ENCODE data around the gene ESYT1. TPM values are rescaled to one million over a fixed set of nuclear protein-coding genes. Genes with fewer than 3 reads are reported as not detected.

ESYT1 gene
- total and polyA plus RNA-seq, 9 of the 15 experiments (the other 6 are each of a cell fraction or from before 2014, with no cell fraction given) = 132 to 420 (median 164) TPM

DNA sequence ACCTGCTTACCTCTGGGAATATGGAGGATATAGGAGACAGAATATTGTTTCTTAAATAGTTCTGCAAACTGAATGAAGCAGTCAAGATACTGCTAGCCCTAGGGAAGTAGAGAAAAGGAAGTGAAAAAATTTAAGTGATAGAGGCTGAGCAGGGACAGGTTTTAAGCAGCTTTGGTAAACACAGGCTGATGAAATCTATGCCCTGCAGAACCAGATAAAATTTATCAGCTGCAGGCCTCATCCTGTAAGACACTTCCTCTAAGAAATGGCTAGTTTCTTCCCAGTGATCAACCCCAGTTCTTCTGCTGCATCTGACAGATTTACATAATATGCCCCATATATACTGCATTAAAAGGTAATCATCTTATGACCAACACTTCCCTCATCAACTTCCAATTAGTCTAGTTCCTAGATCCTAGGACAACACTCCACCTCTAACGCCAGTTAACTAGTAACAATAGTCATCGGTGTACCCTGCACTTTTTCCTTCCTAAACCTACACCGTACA lies 1.3 kb upstream of the ESYT1 start (continued):
- TF ChIP-seq BCOR (IDR thresholded peaks at IDR 0.05) (peak; percentile 12; the same call in 1 of the 2 replicates), ZZZ3 (IDR thresholded peaks at IDR 0.05) (no peak), ILF3 (IDR thresholded peaks at IDR 0.05; ENCODE audit: borderline replicate concordance) (0 out of 2 replicates have a peak, but pooled peaks have one; percentile 82), STAG1 (CRISPR knock-in tag; IDR thresholded peaks at IDR 0.05; ENCODE audit: borderline replicate concordance) (no peak), ZNF282 (CRISPR knock-in tag; IDR thresholded peaks at IDR 0.05) (no peak), ZNF311 (CRISPR knock-in tag; IDR thresholded peaks at IDR 0.05) (no peak), RFX7 (CRISPR knock-in tag; IDR thresholded peaks at IDR 0.05) (no peak), NELFE (IDR thresholded peaks at IDR 0.05; ENCODE audit: insufficient read depth, insufficient read length) (no peak), DDX20 (tag; IDR thresholded peaks at IDR 0.05; ENCODE audit: low read depth) (no peak; the same call in 1 of the 2 replicates), SRSF7 (optimal IDR thresholded peaks at IDR 0.05; ENCODE audit: low read depth, low read length) (no peak), ZNF644 (tag; IDR thresholded peaks at IDR 0.05; ENCODE audit: low read depth) (no peak), JUND (IDR thresholded peaks at IDR 0.05; ENCODE audit: borderline replicate concordance, low read depth, low read length) (peak; percentile 80), JUND (tag; IDR thresholded peaks at IDR 0.05; ENCODE audit: borderline replicate concordance, low read depth, low read length) (peak; percentile 74; the same call in 1 of the 3 replicates), ELF1 (tag; IDR thresholded peaks at IDR 0.05) (no peak)
- TF ChIP-seq, protein P1, sequence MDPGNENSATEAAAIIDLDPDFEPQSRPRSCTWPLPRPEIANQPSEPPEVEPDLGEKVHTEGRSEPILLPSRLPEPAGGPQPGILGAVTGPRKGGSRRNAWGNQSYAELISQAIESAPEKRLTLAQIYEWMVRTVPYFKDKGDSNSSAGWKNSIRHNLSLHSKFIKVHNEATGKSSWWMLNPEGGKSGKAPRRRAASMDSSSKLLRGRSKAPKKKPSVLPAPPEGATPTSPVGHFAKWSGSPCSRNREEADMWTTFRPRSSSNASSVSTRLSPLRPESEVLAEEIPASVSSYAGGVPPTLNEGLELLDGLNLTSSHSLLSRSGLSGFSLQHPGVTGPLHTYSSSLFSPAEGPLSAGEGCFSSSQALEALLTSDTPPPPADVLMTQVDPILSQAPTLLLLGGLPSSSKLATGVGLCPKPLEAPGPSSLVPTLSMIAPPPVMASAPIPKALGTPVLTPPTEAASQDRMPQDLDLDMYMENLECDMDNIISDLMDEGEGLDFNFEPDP (CRISPR knock-in tag; IDR thresholded peaks at IDR 0.05) = no peak
- TF ChIP-seq, protein P2, sequence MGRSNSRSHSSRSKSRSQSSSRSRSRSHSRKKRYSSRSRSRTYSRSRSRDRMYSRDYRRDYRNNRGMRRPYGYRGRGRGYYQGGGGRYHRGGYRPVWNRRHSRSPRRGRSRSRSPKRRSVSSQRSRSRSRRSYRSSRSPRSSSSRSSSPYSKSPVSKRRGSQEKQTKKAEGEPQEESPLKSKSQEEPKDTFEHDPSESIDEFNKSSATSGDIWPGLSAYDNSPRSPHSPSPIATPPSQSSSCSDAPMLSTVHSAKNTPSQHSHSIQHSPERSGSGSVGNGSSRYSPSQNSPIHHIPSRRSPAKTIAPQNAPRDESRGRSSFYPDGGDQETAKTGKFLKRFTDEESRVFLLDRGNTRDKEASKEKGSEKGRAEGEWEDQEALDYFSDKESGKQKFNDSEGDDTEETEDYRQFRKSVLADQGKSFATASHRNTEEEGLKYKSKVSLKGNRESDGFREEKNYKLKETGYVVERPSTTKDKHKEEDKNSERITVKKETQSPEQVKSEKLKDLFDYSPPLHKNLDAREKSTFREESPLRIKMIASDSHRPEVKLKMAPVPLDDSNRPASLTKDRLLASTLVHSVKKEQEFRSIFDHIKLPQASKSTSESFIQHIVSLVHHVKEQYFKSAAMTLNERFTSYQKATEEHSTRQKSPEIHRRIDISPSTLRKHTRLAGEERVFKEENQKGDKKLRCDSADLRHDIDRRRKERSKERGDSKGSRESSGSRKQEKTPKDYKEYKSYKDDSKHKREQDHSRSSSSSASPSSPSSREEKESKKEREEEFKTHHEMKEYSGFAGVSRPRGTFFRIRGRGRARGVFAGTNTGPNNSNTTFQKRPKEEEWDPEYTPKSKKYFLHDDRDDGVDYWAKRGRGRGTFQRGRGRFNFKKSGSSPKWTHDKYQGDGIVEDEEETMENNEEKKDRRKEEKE (IDR thresholded peaks at IDR 0.05; ENCODE audit: borderline replicate concordance in 1 of 2, control insufficient read depth in 1 of 2, low read depth in 2 of 2, low read length in 1 of 2) = no peak
- TF ChIP-seq, protein P3, sequence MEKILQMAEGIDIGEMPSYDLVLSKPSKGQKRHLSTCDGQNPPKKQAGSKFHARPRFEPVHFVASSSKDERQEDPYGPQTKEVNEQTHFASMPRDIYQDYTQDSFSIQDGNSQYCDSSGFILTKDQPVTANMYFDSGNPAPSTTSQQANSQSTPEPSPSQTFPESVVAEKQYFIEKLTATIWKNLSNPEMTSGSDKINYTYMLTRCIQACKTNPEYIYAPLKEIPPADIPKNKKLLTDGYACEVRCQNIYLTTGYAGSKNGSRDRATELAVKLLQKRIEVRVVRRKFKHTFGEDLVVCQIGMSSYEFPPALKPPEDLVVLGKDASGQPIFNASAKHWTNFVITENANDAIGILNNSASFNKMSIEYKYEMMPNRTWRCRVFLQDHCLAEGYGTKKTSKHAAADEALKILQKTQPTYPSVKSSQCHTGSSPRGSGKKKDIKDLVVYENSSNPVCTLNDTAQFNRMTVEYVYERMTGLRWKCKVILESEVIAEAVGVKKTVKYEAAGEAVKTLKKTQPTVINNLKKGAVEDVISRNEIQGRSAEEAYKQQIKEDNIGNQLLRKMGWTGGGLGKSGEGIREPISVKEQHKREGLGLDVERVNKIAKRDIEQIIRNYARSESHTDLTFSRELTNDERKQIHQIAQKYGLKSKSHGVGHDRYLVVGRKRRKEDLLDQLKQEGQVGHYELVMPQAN (IDR thresholded peaks at IDR 0.05; ENCODE audit: borderline replicate concordance) = no peak
- TF ChIP-seq, protein P4, sequence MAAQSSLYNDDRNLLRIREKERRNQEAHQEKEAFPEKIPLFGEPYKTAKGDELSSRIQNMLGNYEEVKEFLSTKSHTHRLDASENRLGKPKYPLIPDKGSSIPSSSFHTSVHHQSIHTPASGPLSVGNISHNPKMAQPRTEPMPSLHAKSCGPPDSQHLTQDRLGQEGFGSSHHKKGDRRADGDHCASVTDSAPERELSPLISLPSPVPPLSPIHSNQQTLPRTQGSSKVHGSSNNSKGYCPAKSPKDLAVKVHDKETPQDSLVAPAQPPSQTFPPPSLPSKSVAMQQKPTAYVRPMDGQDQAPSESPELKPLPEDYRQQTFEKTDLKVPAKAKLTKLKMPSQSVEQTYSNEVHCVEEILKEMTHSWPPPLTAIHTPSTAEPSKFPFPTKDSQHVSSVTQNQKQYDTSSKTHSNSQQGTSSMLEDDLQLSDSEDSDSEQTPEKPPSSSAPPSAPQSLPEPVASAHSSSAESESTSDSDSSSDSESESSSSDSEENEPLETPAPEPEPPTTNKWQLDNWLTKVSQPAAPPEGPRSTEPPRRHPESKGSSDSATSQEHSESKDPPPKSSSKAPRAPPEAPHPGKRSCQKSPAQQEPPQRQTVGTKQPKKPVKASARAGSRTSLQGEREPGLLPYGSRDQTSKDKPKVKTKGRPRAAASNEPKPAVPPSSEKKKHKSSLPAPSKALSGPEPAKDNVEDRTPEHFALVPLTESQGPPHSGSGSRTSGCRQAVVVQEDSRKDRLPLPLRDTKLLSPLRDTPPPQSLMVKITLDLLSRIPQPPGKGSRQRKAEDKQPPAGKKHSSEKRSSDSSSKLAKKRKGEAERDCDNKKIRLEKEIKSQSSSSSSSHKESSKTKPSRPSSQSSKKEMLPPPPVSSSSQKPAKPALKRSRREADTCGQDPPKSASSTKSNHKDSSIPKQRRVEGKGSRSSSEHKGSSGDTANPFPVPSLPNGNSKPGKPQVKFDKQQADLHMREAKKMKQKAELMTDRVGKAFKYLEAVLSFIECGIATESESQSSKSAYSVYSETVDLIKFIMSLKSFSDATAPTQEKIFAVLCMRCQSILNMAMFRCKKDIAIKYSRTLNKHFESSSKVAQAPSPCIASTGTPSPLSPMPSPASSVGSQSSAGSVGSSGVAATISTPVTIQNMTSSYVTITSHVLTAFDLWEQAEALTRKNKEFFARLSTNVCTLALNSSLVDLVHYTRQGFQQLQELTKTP (IDR thresholded peaks at IDR 0.05; ENCODE audit: low read depth in 1 of 2, partially characterized antibody in 2 of 2) = peak in 1 of 2 experiments; percentile 30

All from K562 (cell line).